ENCODE data around the gene PLA2G15.

- no peak for TF ChIP-seq EZH2 (IDR thresholded peaks at IDR 0.05; ENCODE audit: borderline replicate concordance)
- no peak for TF ChIP-seq CTCF (IDR thresholded peaks at IDR 0.05; ENCODE audit: poor library complexity)
- no peak for TF ChIP-seq EZH2phosphoT487 (IDR thresholded peaks at IDR 0.05; ENCODE audit: low read depth, severe bottlenecking, unreplicated experiment)
Measured at GRCh38 chr16:68247932-68248331, 2.8 kb downstream of the PLA2G15 start.

Measured in hepatocyte (in vitro differentiated cells).